Spleen (tissue), 11 donors: ENCODE results near the gene REG1A. TPM values are rescaled to one million over a fixed set of nuclear protein-coding genes. Genes with fewer than 3 reads are reported as not detected.

Source experiments
- DNase-seq: peaks from one replicate; pipeline ENCODE4 v3.0.0-alpha.2; 2020
- H3K27ac ChIP-seq, 8 donors: fragments of 200-600 bp; sonication (generic) in 7 of 8; 1 replicate in 4 of 8; 2 replicates in 4 of 8; pipeline versions ENCODE4 v1.5.0 to v1.8.0; 2016 to 2021; ENCODE audit warnings: inconsistent platforms in 4 of 8, mild to moderate bottlenecking in 4 of 8, moderate library complexity in 1 of 8
- H3K27me3 ChIP-seq, 7 donors: fragments of 200-600 bp; sonication (generic) in 6 of 7; replicated peaks in 1 of 7; 1 replicate in 4 of 7; 2 replicates in 3 of 7; pipeline versions ENCODE4 v1.5.0 to v1.8.0; 2016 to 2021; ENCODE audit warnings: inconsistent platforms in 3 of 7, mild to moderate bottlenecking in 1 of 7
- H3K36me3 ChIP-seq, 6 donors: fragments of 200-600 bp; sonication (generic) in 5 of 6; 1 replicate in 4 of 6; 2 replicates in 2 of 6; pipeline versions ENCODE4 v1.5.0 to v1.8.0; 2016 to 2021; ENCODE audit warnings: inconsistent platforms in 2 of 6
- H3K4me1 ChIP-seq, 6 donors: fragments of 200-600 bp; sonication (generic) in 5 of 6; 1 replicate in 3 of 6; 2 replicates in 3 of 6; pipeline versions ENCODE4 v1.5.0 to v1.8.0; 2016 to 2021; ENCODE audit warnings: inconsistent platforms in 3 of 6
- H3K4me3 ChIP-seq, 8 donors: fragments of 200-600 bp; sonication (generic) in 7 of 8; 1 replicate in 4 of 8; 2 replicates in 4 of 8; pipeline versions ENCODE4 v1.5.0 to v1.8.0; 2016 to 2021; ENCODE audit warnings: inconsistent platforms in 4 of 8, mild to moderate bottlenecking in 4 of 8, moderate library complexity in 2 of 8
- H3K9me3 ChIP-seq, 8 donors: fragments of 200-600 bp; sonication (generic) in 7 of 8; 1 replicate in 4 of 8; 2 replicates in 4 of 8; pipeline versions ENCODE4 v1.5.0 to v1.8.0; 2016 to 2021; ENCODE audit warnings: inconsistent platforms in 4 of 8
- CTCF ChIP-seq, 11 experiments: fragments of 200-600 bp in 7 of 11; fragments of 450-650 bp in 4 of 11; sonication (generic) in 4 of 11; IDR thresholded peaks in 8 of 11; conservative IDR thresholded peaks in 3 of 11; 1 replicate in 7 of 11; 2 replicates in 4 of 11; pipeline versions ENCODE4 v1.4.0 to v1.8.0; 2016 to 2021; ENCODE audit warnings: antibody characterized with exemption in 11 of 11, inconsistent platforms in 4 of 11, mild to moderate bottlenecking in 1 of 11
- POLR2A ChIP-seq, 3 donors: fragments of 450-650 bp; IDR thresholded peaks; one replicate each; pipeline ENCODE4 v1.5.1; 2017; ENCODE audit warnings: antibody characterized with exemption in 3 of 3, mild to moderate bottlenecking in 1 of 3
- POLR2AphosphoS5 ChIP-seq, 3 donors: sonication (generic); formaldehyde crosslinking; IDR thresholded peaks; one replicate each; pipeline ENCODE4 v1.5.1; 2017; ENCODE audit warnings: antibody characterized with exemption in 3 of 3
- WGBS, 5 donors: extraction: QIAGEN DNeasy Blood & Tissue Kit in 3 of 5; methylation state at CpG; one replicate each; pipeline versions ENCODE4 v1.1.5 to v1.1.7; 2013 to 2018; 5-methylcytosine and 5-hydroxymethylcytosine counted together
- intact Hi-C: fragments of 100-400 bp; cut with DNase I; formaldehyde crosslinking; loops from one replicate; pipeline ENCODE4 v1.15.0; 2023; ENCODE audit warnings: low total_unique reads
- polyA plus RNA-seq, 3 donors: library from polyadenylated mRNA; stranded (reverse); fragments of 200-250 nt; gene quantifications; one replicate each; pipeline ENCODE4 v1.2.1, GENCODE V29; 2013
- total RNA-seq, 7 donors: library from RNA; depleted of rRNA in 3 of 7; stranded (reverse); fragments of >200 nt in 3 of 7; fragmentation: NEBNext Ultra II Directional in 4 of 7; extraction: Animal tissue kit (Norgen Biotek cat#: 25700) in 4 of 7; gene quantifications; one replicate each; pipeline versions ENCODE4 v1.1.0 to v1.2.1, GENCODE V29; 2016 to 2021
- donor health status: healthy with polysubstance abuse.
- donor health status: DM: no; HTN: no; CAD: no; lungs with moderate emphysema.
- donor health status: DM: no; HTN: no; CAD: no.
- donor health status: Bipolar disorder and iron deficiency.
- donor health status: healthy.
- donor health status: DM: no; HTN: no; CAD: no.
- donor health status: DM: yes; HTN: yes; CAD: no.

Gene REG1A
- total and polyA plus RNA-seq, 10 donors: 2.2 to 8.0 (median 3.8) TPM; not detected in 4

- Histone ChIP-seq H3K9me3 (peaks cover 0 to 42% (median 13%) of the 10 kb centered on the region in 8 donors), H3K4me3 (no peak overlapping the region), H3K27me3 (no peaks in the 10 kb centered on the region), H3K36me3 (no peaks in the 10 kb centered on the region), H3K4me1 (no peaks in the 10 kb centered on the region), H3K27ac (no peak overlapping the region)
- intact Hi-C loops: no loop called here
- 71 to 85% (median 83%) methylated on average over 2 of the region's 2 CpGs for WGBS, 5 donors
- no peak for DNase-seq
- TF ChIP-seq POLR2A (IDR thresholded peaks at IDR 0.05) (no peak), POLR2AphosphoS5 (IDR thresholded peaks at IDR 0.05) (no peak), CTCF (IDR thresholded peaks at IDR 0.05 in 8 of 11, conservative IDR thresholded peaks at IDR 0.05 in 3 of 11) (no peak)
Measured at GRCh38 chr2:79101024-79101423, 19.3 kb upstream of the REG1A start.

- Histone ChIP-seq H3K27me3 (no peaks in the 10 kb centered on the region), H3K4me1 (no peaks in the 10 kb centered on the region), H3K27ac (no peak overlapping the region), H3K9me3 (peaks cover 0 to 29% (median 13%) of the 10 kb centered on the region in 8 donors), H3K4me3 (no peak overlapping the region), H3K36me3 (no peaks in the 10 kb centered on the region)
- DNase-seq: no peak
- no peak for TF ChIP-seq POLR2A (IDR thresholded peaks at IDR 0.05)
- TF ChIP-seq POLR2AphosphoS5 (IDR thresholded peaks at IDR 0.05): no peak
- no peak for TF ChIP-seq CTCF (IDR thresholded peaks at IDR 0.05 in 8 of 11, conservative IDR thresholded peaks at IDR 0.05 in 3 of 11)
- intact Hi-C loops: no loop called here
- WGBS, 5 donors: 81 to 89% (median 88%) methylated on average over 2 of the region's 2 CpGs
Measured at GRCh38 chr2:79103214-79103613, 17.1 kb upstream of the REG1A start.

GRCh38 chr2:79105259-79105658 lies 15.0 kb upstream of the REG1A start:
- WGBS, 5 donors: 75 to 89% (median 84%) methylated on average over 2 of the region's 2 CpGs
- H3K27me3 ChIP-seq: no peaks in the 10 kb centered on the region

GRCh38 chr2:79112269-79112668 lies 8.0 kb upstream of the REG1A start:
- WGBS, 5 donors: 86 to 97% (median 95%) methylated on average over 3 of the region's 3 CpGs
- Histone ChIP-seq H3K27me3 (no peaks in the 10 kb centered on the region), H3K4me3 (no peak overlapping the region), H3K9me3 (no peaks in the 10 kb centered on the region), H3K27ac (no peak overlapping the region), H3K4me1 (no peaks in the 10 kb centered on the region), H3K36me3 (no peaks in the 10 kb centered on the region)
- intact Hi-C loops: no loop called here
- TF ChIP-seq POLR2AphosphoS5 (IDR thresholded peaks at IDR 0.05) (no peak), CTCF (IDR thresholded peaks at IDR 0.05 in 8 of 11, conservative IDR thresholded peaks at IDR 0.05 in 3 of 11) (no peak), POLR2A (IDR thresholded peaks at IDR 0.05) (no peak)
- DNase-seq: no peak

More at GRCh38 chr2:79105259-79105658, 15.0 kb upstream of the REG1A start:
- Histone ChIP-seq H3K4me3 (no peak overlapping the region), H3K9me3 (peaks cover 0 to 18% (median 13%) of the 10 kb centered on the region in 8 donors), H3K36me3 (no peaks in the 10 kb centered on the region), H3K27ac (no peak overlapping the region), H3K4me1 (no peaks in the 10 kb centered on the region)
- intact Hi-C loops: no loop called here
- no peak for TF ChIP-seq POLR2A (IDR thresholded peaks at IDR 0.05)
- TF ChIP-seq CTCF (IDR thresholded peaks at IDR 0.05 in 8 of 11, conservative IDR thresholded peaks at IDR 0.05 in 3 of 11): no peak
- TF ChIP-seq POLR2AphosphoS5 (IDR thresholded peaks at IDR 0.05): no peak
- no peak for DNase-seq
